Ishikawa (cell line): ENCODE measurements around the gene TSPAN31.
A peak's percentile ranks its signal among the peaks of the same experiment; 100 is the strongest.

ENCODE experiments used
- CEBPB ChIP-seq: IDR thresholded peaks from 2 replicates; pipeline ENCODE4 v1.6.1; 2012
- CREB1 ChIP-seq: IDR thresholded peaks from 2 replicates; pipeline ENCODE4 v1.6.1; 2012; ENCODE audit warnings: low read depth
- EP300 ChIP-seq: IDR thresholded peaks from 2 replicates; pipeline ENCODE4 v1.6.1; 2012; ENCODE audit warnings: borderline replicate concordance
- MAX ChIP-seq: IDR thresholded peaks from 2 replicates; pipeline ENCODE4 v1.6.1; 2012
- NFIC ChIP-seq: IDR thresholded peaks from 2 replicates; pipeline ENCODE4 v1.6.1; 2012
- TAF1 ChIP-seq: IDR thresholded peaks from 2 replicates; pipeline ENCODE4 v1.6.1; 2012; ENCODE audit warnings: low read depth, mild to moderate bottlenecking
- TCF12 ChIP-seq: IDR thresholded peaks from 2 replicates; pipeline ENCODE4 v1.6.1; 2012; ENCODE audit warnings: low read depth
- TEAD4 ChIP-seq: IDR thresholded peaks from 2 replicates; pipeline ENCODE4 v1.6.1; 2012
- USF1 ChIP-seq: IDR thresholded peaks from 2 replicates; pipeline ENCODE4 v1.6.1; 2012
- YY1 ChIP-seq: IDR thresholded peaks from 2 replicates; pipeline ENCODE4 v1.6.1; 2012; ENCODE audit warnings: low read depth
- ZBTB7A ChIP-seq: IDR thresholded peaks from 2 replicates; pipeline ENCODE4 v1.6.1; 2012; ENCODE audit warnings: low read depth
- TF ChIP-seq, protein P1 (sequence below): IDR thresholded peaks from 2 replicates; pipeline ENCODE4 v1.6.1; 2012; ENCODE audit warnings: low read depth, mild to moderate bottlenecking

DNA sequence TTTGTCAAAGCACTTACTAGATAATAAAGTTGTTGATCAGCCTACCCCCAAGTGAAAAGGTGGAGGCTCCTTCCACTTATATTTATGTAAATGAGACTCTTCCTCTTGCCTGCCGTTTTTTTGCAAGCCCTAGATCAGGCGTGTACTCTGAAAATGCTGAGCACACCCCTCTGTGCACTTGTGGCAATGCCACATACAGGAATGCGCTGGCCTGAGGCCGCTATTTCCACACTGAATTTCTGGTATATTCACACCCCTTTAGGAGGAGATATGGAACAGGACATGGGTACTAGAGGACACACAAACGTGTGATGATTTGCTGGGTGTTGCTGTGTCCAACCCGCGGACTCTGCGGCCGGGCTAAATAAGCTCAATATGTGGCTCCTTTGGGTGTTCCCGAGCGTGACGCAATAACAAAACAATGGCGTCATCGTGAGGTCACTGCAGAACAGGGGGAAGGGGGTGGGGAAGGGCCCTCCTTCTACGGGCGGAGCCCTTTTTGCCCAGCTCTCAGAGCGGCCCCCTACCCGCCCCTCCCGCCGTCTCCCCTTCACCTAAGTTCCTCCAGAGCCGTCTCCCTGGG lies 554 bp upstream of the TSPAN31 start:
- TF ChIP-seq USF1 (no peak), TAF1 (no peak; the same call in 1 of the 2 replicates), NFIC (no peak), CEBPB (peak; percentile 79), YY1 (no peak), TEAD4 (no peak), TCF12 (no peak), MAX (no peak), CREB1 (peak; percentile 98), EP300 (no peak), ZBTB7A (no peak)
- TF ChIP-seq, protein P1, sequence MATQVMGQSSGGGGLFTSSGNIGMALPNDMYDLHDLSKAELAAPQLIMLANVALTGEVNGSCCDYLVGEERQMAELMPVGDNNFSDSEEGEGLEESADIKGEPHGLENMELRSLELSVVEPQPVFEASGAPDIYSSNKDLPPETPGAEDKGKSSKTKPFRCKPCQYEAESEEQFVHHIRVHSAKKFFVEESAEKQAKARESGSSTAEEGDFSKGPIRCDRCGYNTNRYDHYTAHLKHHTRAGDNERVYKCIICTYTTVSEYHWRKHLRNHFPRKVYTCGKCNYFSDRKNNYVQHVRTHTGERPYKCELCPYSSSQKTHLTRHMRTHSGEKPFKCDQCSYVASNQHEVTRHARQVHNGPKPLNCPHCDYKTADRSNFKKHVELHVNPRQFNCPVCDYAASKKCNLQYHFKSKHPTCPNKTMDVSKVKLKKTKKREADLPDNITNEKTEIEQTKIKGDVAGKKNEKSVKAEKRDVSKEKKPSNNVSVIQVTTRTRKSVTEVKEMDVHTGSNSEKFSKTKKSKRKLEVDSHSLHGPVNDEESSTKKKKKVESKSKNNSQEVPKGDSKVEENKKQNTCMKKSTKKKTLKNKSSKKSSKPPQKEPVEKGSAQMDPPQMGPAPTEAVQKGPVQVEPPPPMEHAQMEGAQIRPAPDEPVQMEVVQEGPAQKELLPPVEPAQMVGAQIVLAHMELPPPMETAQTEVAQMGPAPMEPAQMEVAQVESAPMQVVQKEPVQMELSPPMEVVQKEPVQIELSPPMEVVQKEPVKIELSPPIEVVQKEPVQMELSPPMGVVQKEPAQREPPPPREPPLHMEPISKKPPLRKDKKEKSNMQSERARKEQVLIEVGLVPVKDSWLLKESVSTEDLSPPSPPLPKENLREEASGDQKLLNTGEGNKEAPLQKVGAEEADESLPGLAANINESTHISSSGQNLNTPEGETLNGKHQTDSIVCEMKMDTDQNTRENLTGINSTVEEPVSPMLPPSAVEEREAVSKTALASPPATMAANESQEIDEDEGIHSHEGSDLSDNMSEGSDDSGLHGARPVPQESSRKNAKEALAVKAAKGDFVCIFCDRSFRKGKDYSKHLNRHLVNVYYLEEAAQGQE: no peak
